Erythroblast (primary cell): ENCODE measurements around the gene ARHGAP26.

ENCODE experiments used
- GATA1 ChIP-seq: IDR thresholded peaks from 2 replicates; pipeline ENCODE4 v1.6.1; 2011; ENCODE audit warnings: low read depth, mild to moderate bottlenecking, control low read depth, low read length, moderate library complexity
- POLR2A ChIP-seq: IDR thresholded peaks from 2 replicates; pipeline ENCODE4 v1.6.1; 2011; ENCODE audit warnings: mild to moderate bottlenecking, low read length

DNA sequence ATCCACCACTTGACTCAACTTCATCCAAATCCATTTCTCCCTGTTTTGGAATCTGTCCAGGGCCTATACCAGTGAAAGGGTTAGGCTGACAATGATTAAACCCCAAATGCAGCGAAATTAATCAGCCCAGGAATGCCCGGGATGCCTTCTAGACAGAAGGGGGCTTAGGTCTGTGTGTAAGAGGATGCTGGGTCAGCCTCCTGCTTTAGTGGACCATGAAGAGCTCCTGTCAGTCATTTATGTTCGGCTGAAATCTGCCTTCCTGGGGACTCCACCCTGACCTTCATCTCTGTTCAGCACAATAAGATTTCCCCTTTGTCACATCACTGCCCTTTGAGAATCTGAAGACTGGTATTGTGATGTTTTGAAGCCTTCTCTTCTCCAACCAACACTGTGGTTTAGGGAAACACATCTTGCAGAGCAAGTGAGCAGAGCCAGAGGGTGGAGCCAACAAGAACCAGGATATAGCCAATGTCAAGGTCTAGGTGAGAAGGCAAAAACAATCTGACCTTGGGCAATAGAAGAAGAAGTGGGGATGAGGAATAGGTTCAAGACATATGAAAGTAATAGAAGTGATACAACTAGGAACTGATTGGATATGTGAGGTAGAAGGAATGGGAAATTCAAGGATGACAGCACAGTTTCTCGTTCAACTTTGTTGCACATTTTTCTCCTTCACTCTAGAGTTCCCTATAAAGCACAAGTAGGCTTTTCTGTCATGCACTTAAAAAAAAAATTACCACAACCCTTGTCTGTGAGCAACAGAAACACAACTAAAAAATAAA is 234.4 kb downstream of the ARHGAP26 start:
- TF ChIP-seq POLR2A: no peak
- no peak for TF ChIP-seq GATA1
